ENCODE data around the gene GTF3C5. TPM values are rescaled to one million over a fixed set of nuclear protein-coding genes. Genes with fewer than 3 reads are reported as not detected.

Gene GTF3C5
- total and polyA plus RNA-seq, 9 donors, result 32.3 to 71.6 (median 52.2) TPM

GRCh38 chr9:132984202-132985070, 46.4 kb upstream of the GTF3C5 start:
- Histone ChIP-seq H3K9me3 (no peaks in the 10 kb centered on the region), H3K4me3 (no peak overlapping the region), H3K27me3 (no peaks in the 10 kb centered on the region), H3K4me1 (ENCODE audit: insufficient read depth) (no peaks in the 10 kb centered on the region), H3K36me3 (no peaks in the 10 kb centered on the region), H3K27ac (no peak overlapping the region)
- 16 to 26% (median 19%) methylated on average over 19 to 20 of the region's 20 CpGs for WGBS, 3 donors
- TF ChIP-seq CTCF (IDR thresholded peaks at IDR 0.05), result no peak
- DNase-seq, result no peak
- intact Hi-C loops (cut with DNase I), result no loop called here

GRCh38 chr9:132985071-132985350, 45.8 kb upstream of the GTF3C5 start:
- no peaks in the 10 kb centered on the region for H3K4me1 ChIP-seq (ENCODE audit: insufficient read depth)
- no peaks in the 10 kb centered on the region for H3K9me3 ChIP-seq
- intact Hi-C loops (cut with DNase I), result no loop called here
- no peaks in the 10 kb centered on the region for H3K27me3 ChIP-seq
- TF ChIP-seq CTCF (IDR thresholded peaks at IDR 0.05) (no peak), POLR2A (IDR thresholded peaks at IDR 0.05) (no peak), EP300 (IDR thresholded peaks at IDR 0.05) (no peak)
- WGBS, 3 donors, result 0 to 34% (median 8%) methylated on average over 1 to 4 of the region's 4 CpGs
- DNase-seq, result no peak
- no peaks in the 10 kb centered on the region for H3K36me3 ChIP-seq
- no peak overlapping the region for H3K4me3 ChIP-seq
- H3K27ac ChIP-seq, result no peak overlapping the region

GRCh38 chr9:132985489-132985888, 45.3 kb upstream of the GTF3C5 start:
- Histone ChIP-seq H3K4me1 (ENCODE audit: insufficient read depth) (no peaks in the 10 kb centered on the region), H3K27ac (no peak overlapping the region), H3K9me3 (no peaks in the 10 kb centered on the region), H3K4me3 (no peak overlapping the region), H3K36me3 (no peaks in the 10 kb centered on the region), H3K27me3 (no peaks in the 10 kb centered on the region)
- DNase-seq, result no peak
- WGBS, 3 donors, result 67 to 75% (median 73%) methylated on average over 8 of the region's 8 CpGs
- no peak for TF ChIP-seq POLR2A (IDR thresholded peaks at IDR 0.05)
- TF ChIP-seq EP300 (IDR thresholded peaks at IDR 0.05), result no peak
- no peak for TF ChIP-seq CTCF (IDR thresholded peaks at IDR 0.05)
- intact Hi-C loops (cut with DNase I), result no loop called here

GRCh38 chr9:132986114-132986513, 44.7 kb upstream of the GTF3C5 start:
- DNase-seq, result no peak
- H3K27me3 ChIP-seq, result no peaks in the 10 kb centered on the region
- TF ChIP-seq POLR2A (IDR thresholded peaks at IDR 0.05) (no peak), EP300 (IDR thresholded peaks at IDR 0.05) (no peak), CTCF (IDR thresholded peaks at IDR 0.05) (no peak)
- H3K9me3 ChIP-seq, result no peaks in the 10 kb centered on the region
- intact Hi-C loops (cut with DNase I), result no loop called here
- WGBS, 3 donors, result 86 to 87% (median 87%) methylated on average over 13 of the region's 13 CpGs
- H3K36me3 ChIP-seq, result no peaks in the 10 kb centered on the region
- no peak overlapping the region for H3K4me3 ChIP-seq
- no peaks in the 10 kb centered on the region for H3K4me1 ChIP-seq (ENCODE audit: insufficient read depth)
- H3K27ac ChIP-seq, result no peak overlapping the region

All from ovary (tissue), 9 donors.